Left lung (tissue), 10 donors: ENCODE measurements around the gene ITGA11. TPM values are rescaled to one million over a fixed set of nuclear protein-coding genes. Genes with fewer than 3 reads are reported as not detected.

Experiments
- ATAC-seq: fragments of 200-7000 bp; cut with Tn5 transposase; one replicate; pipeline ENCODE4 v1.9.1; 2020; ENCODE audit warnings: moderate library complexity
- DNase-seq, 4 donors: peaks; one replicate each; pipeline ENCODE4 v3.0.0-alpha.2; 2013 to 2020
- H3K27ac ChIP-seq, 2 donors: fragments of 200-600 bp; sonication (generic) in 1 of 2; one replicate each; pipeline versions ENCODE4 v1.5.0 to v1.8.0; 2020 to 2021
- H3K27me3 ChIP-seq, 2 donors: fragments of 200-600 bp; sonication (generic) in 1 of 2; one replicate each; pipeline versions ENCODE4 v1.5.0 to v1.8.0; 2020 to 2021
- H3K36me3 ChIP-seq, 2 donors: fragments of 200-600 bp; sonication (generic) in 1 of 2; one replicate each; pipeline versions ENCODE4 v1.5.0 to v1.8.0; 2020 to 2021
- H3K4me1 ChIP-seq, 2 donors: fragments of 200-600 bp; one replicate each; pipeline ENCODE4 v1.8.0; 2021
- H3K4me3 ChIP-seq, 2 donors: fragments of 200-600 bp; sonication (generic) in 1 of 2; one replicate each; pipeline versions ENCODE4 v1.5.0 to v1.8.0; 2020 to 2021; ENCODE audit warnings: mild to moderate bottlenecking in 1 of 2
- H3K9me3 ChIP-seq, 2 donors: fragments of 200-600 bp; sonication (generic) in 1 of 2; one replicate each; pipeline versions ENCODE4 v1.5.0 to v1.8.0; 2020 to 2021
- CTCF ChIP-seq, 2 donors: fragments of 200-600 bp; sonication (generic) in 1 of 2; IDR thresholded peaks; one replicate each; pipeline versions ENCODE4 v1.5.0 to v1.8.0; 2021; ENCODE audit warnings: antibody characterized with exemption in 2 of 2
- intact Hi-C, 2 donors: fragments of 100-400 bp; cut with DNase I; formaldehyde crosslinking; loops; one replicate each; pipeline versions ENCODE4 v1.11.2 to v1.14.2; 2022
- polyA plus RNA-seq, 6 donors: library from polyadenylated mRNA; unstranded; fragments of 120-200 nt; gene quantifications; one replicate each; pipeline ENCODE4 v1.2.1, GENCODE V29; 2013; ENCODE audit not compliant: insufficient read length in 6 of 6
- total RNA-seq, 2 donors: library from RNA; stranded (reverse); fragmentation: NEBNext Ultra II Directional; extraction: Animal tissue kit (Norgen Biotek cat#: 25700); gene quantifications; one replicate each; pipeline ENCODE4 v1.2.1, GENCODE V29; 2021
- donor health status: DM: no; HTN: yes; CAD: no.
- donor health status: DM: no; HTN: no; CAD: no.

The ITGA11 gene
- total and polyA plus RNA-seq, 8 donors, result 1.1 to 7.3 (median 1.8) TPM

GRCh38 chr15:68411735-68412134 is 20.2 kb downstream of the ITGA11 start:
- H3K4me1 ChIP-seq, result no peaks in the 10 kb centered on the region
- DNase-seq, result no peak
- H3K36me3 ChIP-seq, result no peaks in the 10 kb centered on the region
- H3K27me3 ChIP-seq, result no peaks in the 10 kb centered on the region
- no peak overlapping the region for H3K4me3 ChIP-seq
- no peaks in the 10 kb centered on the region for H3K9me3 ChIP-seq
- intact Hi-C loops, result no loop called here
- TF ChIP-seq CTCF (IDR thresholded peaks at IDR 0.05), result no peak
- no peak overlapping the region for H3K27ac ChIP-seq
- ATAC-seq, result no peak

GRCh38 chr15:68411343-68411675 is 20.7 kb downstream of the ITGA11 start:
- H3K4me3 ChIP-seq, result no peak overlapping the region
- H3K27ac ChIP-seq, result no peak overlapping the region
- intact Hi-C loops, result no loop called here
- ATAC-seq (no peak), DNase-seq (no peak)
- no peaks in the 10 kb centered on the region for H3K4me1 ChIP-seq
- no peaks in the 10 kb centered on the region for H3K9me3 ChIP-seq
- no peaks in the 10 kb centered on the region for H3K36me3 ChIP-seq
- no peaks in the 10 kb centered on the region for H3K27me3 ChIP-seq
- no peak for TF ChIP-seq CTCF (IDR thresholded peaks at IDR 0.05)

GRCh38 chr15:68410466-68411342 is 21.3 kb downstream of the ITGA11 start:
- no peak overlapping the region for H3K4me3 ChIP-seq
- H3K4me1 ChIP-seq, result no peaks in the 10 kb centered on the region
- H3K27me3 ChIP-seq, result no peaks in the 10 kb centered on the region
- TF ChIP-seq CTCF (IDR thresholded peaks at IDR 0.05), result no peak
- intact Hi-C loops, result no loop called here
- H3K9me3 ChIP-seq, result no peaks in the 10 kb centered on the region
- ATAC-seq (no peak), DNase-seq (no peak)
- H3K27ac ChIP-seq, result no peak overlapping the region
- H3K36me3 ChIP-seq, result no peaks in the 10 kb centered on the region

- Histone ChIP-seq H3K9me3 (no peaks in the 10 kb centered on the region), H3K36me3 (no peaks in the 10 kb centered on the region), H3K4me3 (no peak overlapping the region), H3K27me3 (no peaks in the 10 kb centered on the region), H3K27ac (no peak overlapping the region), H3K4me1 (no peaks in the 10 kb centered on the region)
- TF ChIP-seq CTCF (IDR thresholded peaks at IDR 0.05), result no peak
- DNase-seq (no peak), ATAC-seq (no peak)
- intact Hi-C loops, result no loop called here
Measured at GRCh38 chr15:68409736-68410370, 22.1 kb downstream of the ITGA11 start.

- no peak for DNase-seq
- Histone ChIP-seq H3K4me3 (no peak overlapping the region), H3K9me3 (no peaks in the 10 kb centered on the region), H3K36me3 (no peaks in the 10 kb centered on the region), H3K27ac (no peak overlapping the region), H3K27me3 (no peaks in the 10 kb centered on the region), H3K4me1 (no peaks in the 10 kb centered on the region)
- ATAC-seq, result no peak
- intact Hi-C loops, result no loop called here
- no peak for TF ChIP-seq CTCF (IDR thresholded peaks at IDR 0.05)
Measured at GRCh38 chr15:68408971-68409370, 23.0 kb downstream of the ITGA11 start.
